Testis (tissue), 3 donors: ENCODE measurements around the gene NADK. TPM values are rescaled to one million over a fixed set of nuclear protein-coding genes. Genes with fewer than 3 reads are reported as not detected.
A peak's percentile ranks its signal among the peaks of the same experiment; 100 is the strongest.

Source experiments
- DNase-seq: peaks from one replicate; pipeline ENCODE4 v3.0.0-alpha.2; 2019
- H3K27ac ChIP-seq, 2 donors: fragments of 200-600 bp; sonication (generic); one replicate each; pipeline ENCODE4 v1.5.1; 2019
- H3K27me3 ChIP-seq: fragments of 200-600 bp; sonication (generic); one replicate; pipeline ENCODE4 v1.5.1; 2019
- H3K36me3 ChIP-seq: fragments of 200-600 bp; sonication (generic); one replicate; pipeline ENCODE4 v1.5.1; 2017; ENCODE audit warnings: low read depth; ENCODE audit errors: missing control alignments
- H3K4me1 ChIP-seq: fragments of 200-600 bp; sonication (generic); one replicate; pipeline ENCODE4 v1.5.1; 2019
- H3K4me3 ChIP-seq, 2 donors: fragments of 200-600 bp; sonication (generic); one replicate each; pipeline ENCODE4 v1.5.1; 2017 to 2019
- H3K9me3 ChIP-seq: fragments of 200-600 bp; sonication (generic); one replicate; pipeline ENCODE4 v1.5.1; 2017
- POLR2A ChIP-seq: fragments of 450-650 bp; IDR thresholded peaks from one replicate; pipeline ENCODE4 v1.6.1; 2017; ENCODE audit warnings: antibody characterized with exemption, mild to moderate bottlenecking, moderate library complexity
- whole genome bisulfite sequencing, 2 donors: methylation state at CpG; one replicate each; pipeline ENCODE4 v1.1.5; 2018; 5-methylcytosine and 5-hydroxymethylcytosine counted together
- intact Hi-C: fragments of 100-400 bp; cut with DNase I; formaldehyde crosslinking; loops from one replicate; pipeline ENCODE4 v1.15.1; 2023; ENCODE audit warnings: low total_unique reads
- polyA plus RNA-seq: library from polyadenylated mRNA; stranded (reverse); fragments of 350-450 nt; fragmentation: Illumina TruSeq; extraction: RNeasy Lipid Tissue Mini Kit (QIAGEN cat#74804); gene quantifications from one replicate; pipeline ENCODE4 v1.2.3, GENCODE V29; 2014; ENCODE audit warnings: low read depth, low replicate concordance; ENCODE audit not compliant: insufficient read depth
- total RNA-seq, 2 donors: library from RNA; depleted of rRNA; stranded (reverse); fragments of >200 nt; gene quantifications; one replicate each; pipeline ENCODE4 v1.2.3, GENCODE V29; 2016
- TF ChIP-seq, protein P1 (sequence below), 3 experiments: fragments of 450-650 bp in 2 of 3; fragments of 200-600 bp in 1 of 3; sonication (generic) in 1 of 3; IDR thresholded peaks; one replicate each; pipeline ENCODE4 v1.5.1; 2016 to 2019; ENCODE audit warnings: antibody characterized with exemption in 3 of 3, mild to moderate bottlenecking in 2 of 3, moderate library complexity in 1 of 3

Gene NADK
- total and polyA plus RNA-seq, 3 donors from 2014 or later: 74.9 to 111 (median 105) TPM

DNA sequence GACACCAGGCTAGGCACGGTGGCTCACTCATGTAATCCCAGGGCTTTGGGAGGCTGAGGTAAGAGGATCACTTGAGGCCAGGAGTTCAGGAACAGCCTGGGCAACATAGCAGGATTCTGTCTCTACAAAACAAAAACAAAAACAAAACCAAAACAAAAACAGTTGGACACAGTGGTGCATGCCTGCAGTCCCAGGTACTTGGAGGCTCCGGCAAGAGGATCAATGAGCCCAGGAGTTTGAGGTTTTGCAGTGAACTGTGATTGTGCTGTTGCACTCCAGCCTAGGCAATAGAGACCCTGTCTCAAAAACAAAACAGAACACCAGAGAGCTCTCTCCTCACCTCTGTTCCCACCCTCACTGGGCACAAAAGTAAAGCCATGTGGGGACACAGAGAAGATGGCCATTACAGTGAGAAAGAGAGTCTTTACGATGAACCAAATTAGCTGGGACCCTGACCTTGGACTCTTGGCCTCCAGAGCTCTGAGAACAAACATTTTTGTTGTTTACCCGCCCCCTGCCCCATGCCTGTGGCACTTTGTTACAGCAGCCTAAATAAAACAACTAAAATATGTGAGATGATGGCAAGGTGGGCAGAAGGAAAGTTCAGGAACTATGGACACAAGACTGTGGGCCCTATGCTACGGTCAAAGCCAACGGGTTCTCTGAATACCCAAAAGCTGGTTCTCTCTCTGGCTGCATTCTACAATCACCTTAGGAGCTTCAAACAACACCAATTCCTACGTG is 9.8 kb downstream of the NADK start:
- intact Hi-C loops: no loop called here
- Histone ChIP-seq H3K4me1 (peaks cover 5% of the 10 kb centered on the region), H3K36me3 (no peaks in the 10 kb centered on the region)

DNA sequence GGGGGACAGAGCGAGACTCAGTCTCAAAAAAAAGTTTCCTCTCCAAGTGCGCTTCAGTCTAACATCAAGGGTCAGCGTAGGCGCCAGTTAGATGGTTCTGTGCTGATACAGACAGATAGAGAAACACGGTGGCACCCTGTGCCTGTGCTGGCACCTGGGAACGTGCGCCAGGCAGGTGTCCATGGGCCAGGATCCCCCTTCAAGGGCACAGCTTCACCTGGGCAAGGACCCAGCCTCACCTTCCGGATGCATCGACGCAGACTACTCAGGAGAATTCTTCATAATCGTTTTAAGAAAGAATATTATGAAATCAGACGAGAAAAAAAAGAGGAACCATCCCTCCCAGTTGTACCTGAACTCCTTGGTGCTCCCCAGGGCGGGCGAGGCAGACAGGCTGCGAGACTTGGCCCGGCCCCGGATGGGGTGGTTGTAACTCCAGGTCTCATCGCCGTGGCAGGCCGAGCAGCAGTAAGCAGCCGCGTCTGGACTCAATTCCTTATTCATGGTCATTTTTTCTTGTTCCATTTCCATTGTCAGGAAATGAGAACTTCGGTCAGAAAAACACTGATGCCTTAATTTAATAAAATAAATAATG is 13.3 kb downstream of the NADK start:
- H3K36me3 ChIP-seq: no peaks in the 10 kb centered on the region
- WGBS, 2 donors: 89 to 94% methylated on average over 22 to 23 of the region's 23 CpGs
- H3K27me3 ChIP-seq: no peaks in the 10 kb centered on the region
- peak overlapping the region in 1 of 2 donors; percentile 37 for H3K27ac ChIP-seq
- no peak for TF ChIP-seq POLR2A
- TF ChIP-seq, protein P1, sequence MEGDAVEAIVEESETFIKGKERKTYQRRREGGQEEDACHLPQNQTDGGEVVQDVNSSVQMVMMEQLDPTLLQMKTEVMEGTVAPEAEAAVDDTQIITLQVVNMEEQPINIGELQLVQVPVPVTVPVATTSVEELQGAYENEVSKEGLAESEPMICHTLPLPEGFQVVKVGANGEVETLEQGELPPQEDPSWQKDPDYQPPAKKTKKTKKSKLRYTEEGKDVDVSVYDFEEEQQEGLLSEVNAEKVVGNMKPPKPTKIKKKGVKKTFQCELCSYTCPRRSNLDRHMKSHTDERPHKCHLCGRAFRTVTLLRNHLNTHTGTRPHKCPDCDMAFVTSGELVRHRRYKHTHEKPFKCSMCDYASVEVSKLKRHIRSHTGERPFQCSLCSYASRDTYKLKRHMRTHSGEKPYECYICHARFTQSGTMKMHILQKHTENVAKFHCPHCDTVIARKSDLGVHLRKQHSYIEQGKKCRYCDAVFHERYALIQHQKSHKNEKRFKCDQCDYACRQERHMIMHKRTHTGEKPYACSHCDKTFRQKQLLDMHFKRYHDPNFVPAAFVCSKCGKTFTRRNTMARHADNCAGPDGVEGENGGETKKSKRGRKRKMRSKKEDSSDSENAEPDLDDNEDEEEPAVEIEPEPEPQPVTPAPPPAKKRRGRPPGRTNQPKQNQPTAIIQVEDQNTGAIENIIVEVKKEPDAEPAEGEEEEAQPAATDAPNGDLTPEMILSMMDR (IDR thresholded peaks at IDR 0.05): no peak
- no peaks in the 10 kb centered on the region for H3K9me3 ChIP-seq
- intact Hi-C loops: no loop called here
- H3K4me3 ChIP-seq: no peak overlapping the region
- peaks cover 12% of the 10 kb centered on the region for H3K4me1 ChIP-seq
- no peak for DNase-seq

More for the DNA sequence above, 9.8 kb downstream of the NADK start:
- no peak for DNase-seq
- Histone ChIP-seq H3K9me3 (no peaks in the 10 kb centered on the region), H3K27ac (no peak overlapping the region), H3K4me3 (no peak overlapping the region), H3K27me3 (no peaks in the 10 kb centered on the region)
- TF ChIP-seq, protein P1 (IDR thresholded peaks at IDR 0.05): no peak
- no peak for TF ChIP-seq POLR2A
- WGBS, 2 donors: 81 to 85% methylated on average over 7 of the region's 7 CpGs

DNA sequence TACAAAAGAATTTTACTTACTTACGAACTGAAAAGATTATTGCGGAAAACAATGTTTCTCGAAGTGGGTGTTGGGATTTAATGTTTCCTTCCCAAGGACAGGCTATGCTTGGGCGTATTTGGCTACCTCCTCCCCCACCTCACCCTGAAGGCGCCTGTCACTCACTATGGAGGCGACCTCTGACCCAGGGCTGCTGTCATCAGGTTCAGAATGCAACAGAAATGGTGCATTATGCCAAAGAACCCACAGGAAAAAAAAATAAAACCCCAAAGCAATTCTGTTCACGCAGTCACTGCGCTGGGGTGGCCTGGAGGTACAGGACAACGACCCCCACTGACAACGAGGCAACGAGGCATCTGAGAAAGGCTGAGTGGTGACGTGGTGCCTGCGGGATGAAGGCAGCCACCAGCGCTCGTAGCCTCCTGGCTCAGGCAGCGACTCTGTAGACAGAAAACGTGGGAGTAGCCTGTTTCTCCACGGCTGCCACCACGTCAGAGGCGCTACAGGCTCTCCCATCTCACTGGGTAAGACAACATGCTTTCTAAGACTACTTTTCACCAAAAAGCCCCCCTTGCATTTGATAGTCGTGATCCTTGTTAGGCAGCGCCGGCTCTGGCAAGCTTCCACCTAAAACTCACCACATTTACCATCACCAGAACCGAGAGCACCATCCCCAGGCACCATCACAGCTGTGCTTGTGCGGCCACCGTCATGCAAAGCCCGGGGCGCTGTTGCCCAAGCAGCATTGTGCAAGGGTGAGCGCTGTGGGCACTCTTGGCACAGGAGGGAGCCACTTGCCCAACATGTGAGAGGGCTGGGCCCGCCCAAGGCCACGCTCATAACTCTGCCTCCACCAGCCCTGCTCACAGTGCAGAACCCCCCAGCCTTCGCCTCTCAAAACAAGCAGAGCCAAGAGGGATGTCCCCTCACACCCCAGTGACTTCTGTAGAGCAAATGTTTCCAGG is 14.3 kb downstream of the NADK start:
- H3K27ac ChIP-seq: peak overlapping the region; percentile 37 to 45
- no peaks in the 10 kb centered on the region for H3K9me3 ChIP-seq
- TF ChIP-seq POLR2A: no peak
- TF ChIP-seq, protein P1 (IDR thresholded peaks at IDR 0.05): peak in 2 of 3 experiments; percentile 14
- DNase-seq: peak; percentile 92
- H3K27me3 ChIP-seq: no peaks in the 10 kb centered on the region
- H3K4me1 ChIP-seq: peaks cover 12% of the 10 kb centered on the region
- H3K4me3 ChIP-seq: no peak overlapping the region
- no peaks in the 10 kb centered on the region for H3K36me3 ChIP-seq
- 63 to 81% methylated on average over 28 to 31 of the region's 32 CpGs for WGBS, 2 donors
- intact Hi-C loops: no loop called here

DNA sequence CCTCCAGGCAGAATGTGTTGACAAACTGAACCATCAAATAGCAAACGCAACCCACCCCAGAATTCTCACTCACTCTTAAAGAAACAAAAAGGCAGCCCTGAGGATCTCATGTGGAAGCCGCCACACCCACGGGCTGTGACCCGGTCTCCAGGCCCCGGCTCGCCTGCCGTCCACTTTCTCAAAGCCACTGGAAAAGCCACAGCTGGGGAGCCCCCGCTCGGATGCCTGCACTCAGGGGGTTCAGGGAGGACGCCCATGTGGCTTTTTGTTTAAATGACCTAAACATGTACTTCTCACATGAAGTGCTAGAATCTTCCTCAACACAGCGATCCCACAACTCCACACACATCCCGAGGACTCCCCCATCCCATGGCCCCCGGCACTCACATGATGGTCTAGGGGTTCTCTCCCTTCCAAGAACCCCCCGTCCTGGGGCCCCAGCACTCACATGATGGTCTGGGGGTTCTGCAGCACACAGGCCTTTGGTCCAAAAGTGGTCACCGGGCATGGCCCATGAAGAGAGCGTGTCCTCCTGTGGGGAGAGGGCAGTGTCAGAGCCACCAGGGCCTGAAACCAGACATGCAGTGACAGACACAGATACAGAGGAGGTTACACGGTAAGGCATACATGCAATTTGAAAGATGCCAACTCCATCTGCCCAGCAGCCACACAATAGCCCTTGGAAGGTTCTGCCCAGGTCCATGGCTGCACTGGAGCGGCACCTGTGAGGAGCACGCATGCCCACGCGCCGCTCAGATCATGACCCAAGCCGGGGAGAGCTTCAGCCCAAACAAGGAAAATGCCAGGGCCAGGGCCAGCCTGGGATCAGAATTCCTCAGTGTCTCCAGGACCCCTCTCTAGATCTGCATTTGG is 16.5 kb downstream of the NADK start:
- no peaks in the 10 kb centered on the region for H3K9me3 ChIP-seq
- 93 to 94% methylated on average over 21 to 23 of the region's 23 CpGs for WGBS, 2 donors
- no peak for DNase-seq
- peaks cover 12% of the 10 kb centered on the region for H3K4me1 ChIP-seq
- intact Hi-C loops: no loop called here
- no peaks in the 10 kb centered on the region for H3K27me3 ChIP-seq
- no peak overlapping the region for H3K4me3 ChIP-seq
- no peaks in the 10 kb centered on the region for H3K36me3 ChIP-seq
- no peak for TF ChIP-seq POLR2A
- TF ChIP-seq, protein P1 (IDR thresholded peaks at IDR 0.05): no peak
- H3K27ac ChIP-seq: no peak overlapping the region
